Measurements from ENCODE around the gene NKX6-1. TPM values are rescaled to one million over a fixed set of nuclear protein-coding genes. Genes with fewer than 3 reads are reported as not detected.

Gene NKX6-1
- 2.9 TPM for polyA plus RNA-seq (2013, experiment 1 of 4)
- 2.9 TPM for polyA plus RNA-seq (2013, experiment 2 of 4)
- polyA plus RNA-seq (2013, experiment 3 of 4) = 4.2 TPM
- 4.1 TPM for polyA plus RNA-seq (2013, experiment 4 of 4)

DNA sequence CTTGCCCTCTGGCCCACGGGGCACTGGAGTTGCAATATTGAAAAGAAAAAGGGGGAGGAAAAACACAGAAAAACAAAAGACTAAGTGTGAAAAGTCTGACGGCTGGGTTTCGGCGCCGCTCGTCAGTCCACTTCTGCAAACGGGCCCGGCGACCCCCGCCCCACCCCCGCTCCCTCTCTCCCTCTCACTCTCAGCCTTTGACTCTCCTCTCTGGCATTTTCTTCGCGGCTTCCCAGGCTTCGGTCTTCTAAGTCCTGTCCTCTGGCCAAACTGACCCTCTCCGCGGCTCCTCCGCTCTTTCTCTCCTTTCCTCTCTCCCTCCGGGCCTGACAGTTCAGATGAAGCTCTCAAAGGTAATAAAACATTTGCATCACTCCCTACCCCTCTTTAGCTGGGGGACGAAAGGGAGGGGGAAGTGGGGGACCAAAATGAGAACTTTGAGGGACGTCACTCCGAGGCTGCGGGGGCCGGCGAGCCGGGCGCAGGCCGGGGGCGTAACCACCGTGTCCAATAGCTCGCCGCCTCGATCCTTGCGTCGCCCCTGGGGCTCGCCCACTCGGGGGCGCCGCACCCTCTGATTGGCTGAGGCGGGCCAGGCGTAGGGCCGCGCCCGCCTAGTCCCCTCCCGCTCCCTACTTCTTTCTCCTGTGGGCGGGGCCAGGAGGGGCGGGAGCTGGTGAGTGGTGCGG, at the start of gene NKX6-1:
TSS of gene NKX6-1 (minus strand) at position 358 of the 689 bp plus-strand sequence. CDS start 1,064 bp downstream, outside the sequence.
- no peaks in the 10 kb centered on the region for H3K36me3 ChIP-seq (ENCODE audit: control insufficient read depth, insufficient read depth, low read length)
- H3K27ac ChIP-seq (ENCODE audit: insufficient read depth, low read depth, low read length, poor library complexity, severe bottlenecking) = no peak within 1 kb of the TSS
- 0 to 1% methylated on average over 46 to 47 of the region's 47 CpGs for WGBS, 2 experiments

DNA sequence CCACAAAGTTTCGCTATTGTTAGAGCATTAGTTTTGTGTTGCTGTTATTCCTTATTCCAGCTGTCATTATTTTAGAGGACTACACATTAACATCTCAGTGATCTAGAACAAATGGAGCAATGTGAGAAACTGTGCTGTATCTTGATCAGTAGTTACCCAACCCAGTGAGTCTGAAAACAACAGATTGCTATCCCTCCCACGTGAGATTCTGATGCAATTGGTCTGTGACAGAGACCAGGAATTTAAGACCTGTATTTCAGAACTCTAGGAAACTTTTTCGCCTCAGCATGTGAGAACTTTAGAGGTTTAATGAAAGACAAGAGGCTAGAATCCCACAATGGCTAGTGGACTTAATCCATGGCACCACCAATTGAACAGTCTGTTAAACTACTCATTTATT, 48.1 kb upstream of the NKX6-1 start:
- WGBS, 2 experiments = 77 to 94% methylated on average over 3 of the region's 3 CpGs
- Histone ChIP-seq H3K36me3 (ENCODE audit: control insufficient read depth, insufficient read depth, low read length) (no peaks in the 10 kb centered on the region), H3K4me3 (ENCODE audit: insufficient read depth, low read depth, low read length) (no peak overlapping the region), H3K27me3 (ENCODE audit: control insufficient read depth, insufficient read depth, low read length, poor library complexity, severe bottlenecking) (no peaks in the 10 kb centered on the region), H3K27ac (ENCODE audit: insufficient read depth, low read depth, low read length, poor library complexity, severe bottlenecking) (no peak overlapping the region), H3K4me1 (ENCODE audit: control insufficient read depth, insufficient read depth, low read length) (no peaks in the 10 kb centered on the region), H3K9me3 (ENCODE audit: control insufficient read depth, low read length) (no peaks in the 10 kb centered on the region)

More for the DNA sequence above, at the start of gene NKX6-1:
- Histone ChIP-seq H3K9me3 (ENCODE audit: control insufficient read depth, low read length) (no peaks in the 10 kb centered on the region), H3K4me1 (ENCODE audit: control insufficient read depth, insufficient read depth, low read length) (peaks cover 27% of the 10 kb centered on the region), H3K4me3 (ENCODE audit: insufficient read depth, low read depth, low read length) (peak within 1 kb of the TSS; percentile 47), H3K27me3 (ENCODE audit: control insufficient read depth, insufficient read depth, low read length, poor library complexity, severe bottlenecking) (peaks cover 100% of the 10 kb centered on the region)

DNA sequence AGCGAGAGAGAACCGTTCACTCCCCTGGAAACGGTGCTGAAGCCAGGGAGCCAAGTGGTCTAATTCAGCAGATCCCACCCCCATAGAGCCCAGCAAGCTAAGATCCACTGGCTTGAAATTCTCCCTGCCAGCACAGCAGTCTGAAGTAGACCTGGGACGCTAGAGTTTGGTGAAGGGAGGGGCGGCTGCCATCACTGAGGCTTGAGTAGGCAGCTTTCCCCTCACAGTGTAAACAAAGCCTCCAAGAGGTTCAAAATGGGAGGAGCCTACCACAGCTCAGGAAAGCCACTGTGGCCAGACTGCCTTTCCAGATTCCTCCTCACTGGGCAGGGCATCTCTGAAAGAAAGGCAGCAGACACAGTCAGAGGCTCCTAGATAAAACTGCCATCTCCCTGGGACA, 46.0 kb upstream of the NKX6-1 start:
- Histone ChIP-seq H3K9me3 (ENCODE audit: control insufficient read depth, low read length) (no peaks in the 10 kb centered on the region), H3K27me3 (ENCODE audit: control insufficient read depth, insufficient read depth, low read length, poor library complexity, severe bottlenecking) (no peaks in the 10 kb centered on the region), H3K27ac (ENCODE audit: insufficient read depth, low read depth, low read length, poor library complexity, severe bottlenecking) (no peak overlapping the region), H3K4me1 (ENCODE audit: control insufficient read depth, insufficient read depth, low read length) (no peaks in the 10 kb centered on the region), H3K4me3 (ENCODE audit: insufficient read depth, low read depth, low read length) (no peak overlapping the region), H3K36me3 (ENCODE audit: control insufficient read depth, insufficient read depth, low read length) (no peaks in the 10 kb centered on the region)
- 79 to 85% methylated on average over 5 of the region's 5 CpGs for WGBS, 2 experiments

DNA sequence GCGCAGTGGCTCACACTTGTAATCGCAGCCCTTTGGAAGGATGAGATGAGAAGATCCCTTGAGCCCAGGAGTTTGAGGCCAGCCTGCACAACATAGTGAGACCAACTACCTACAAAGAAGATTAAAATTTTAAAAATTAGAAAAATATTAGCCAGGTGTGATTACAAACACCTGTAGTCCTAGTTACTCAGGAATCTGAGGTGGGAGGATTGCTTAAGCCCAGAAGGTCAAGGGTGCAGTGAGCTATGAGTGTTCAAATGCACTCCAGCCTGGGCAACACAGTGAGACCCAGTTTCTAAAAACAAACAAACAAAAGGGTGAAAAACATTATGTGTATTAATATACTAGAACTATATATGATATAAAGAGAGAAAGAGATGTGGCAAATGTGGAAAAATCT, 36.8 kb upstream of the NKX6-1 start:
- WGBS, 2 experiments = 90 to 96% methylated on average over 2 of the region's 2 CpGs
- Histone ChIP-seq H3K27ac (ENCODE audit: insufficient read depth, low read depth, low read length, poor library complexity, severe bottlenecking) (no peak overlapping the region), H3K27me3 (ENCODE audit: control insufficient read depth, insufficient read depth, low read length, poor library complexity, severe bottlenecking) (no peaks in the 10 kb centered on the region), H3K9me3 (ENCODE audit: control insufficient read depth, low read length) (no peaks in the 10 kb centered on the region), H3K36me3 (ENCODE audit: control insufficient read depth, insufficient read depth, low read length) (no peaks in the 10 kb centered on the region), H3K4me1 (ENCODE audit: control insufficient read depth, insufficient read depth, low read length) (no peaks in the 10 kb centered on the region), H3K4me3 (ENCODE audit: insufficient read depth, low read depth, low read length) (no peak overlapping the region)

DNA sequence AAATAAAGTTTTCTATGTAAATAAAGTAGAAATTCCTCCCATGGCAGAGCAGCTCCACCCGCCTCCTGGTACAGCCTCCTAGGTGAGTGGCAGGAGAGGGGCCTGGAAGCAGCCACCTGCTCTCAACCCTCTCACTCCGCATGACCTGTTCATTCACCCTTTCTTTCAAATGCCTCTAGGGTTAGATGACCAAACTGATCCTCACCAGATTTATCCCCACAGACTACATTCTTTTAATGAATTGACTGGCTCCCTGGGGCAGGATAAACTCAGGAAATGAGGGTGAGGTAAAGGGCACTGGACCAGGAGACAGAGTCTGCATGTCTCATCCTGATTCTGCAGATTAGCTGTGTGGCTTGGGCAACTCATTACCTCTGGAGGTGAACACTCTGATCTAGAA, 32.6 kb upstream of the NKX6-1 start:
- no peaks in the 10 kb centered on the region for H3K4me1 ChIP-seq (ENCODE audit: control insufficient read depth, insufficient read depth, low read length)
- no peak overlapping the region for H3K27ac ChIP-seq (ENCODE audit: insufficient read depth, low read depth, low read length, poor library complexity, severe bottlenecking)
- no peaks in the 10 kb centered on the region for H3K27me3 ChIP-seq (ENCODE audit: control insufficient read depth, insufficient read depth, low read length, poor library complexity, severe bottlenecking)
- H3K4me3 ChIP-seq (ENCODE audit: insufficient read depth, low read depth, low read length) = no peak overlapping the region
- WGBS, 2 experiments = 76 to 79% methylated on average over 2 of the region's 2 CpGs
- no peaks in the 10 kb centered on the region for H3K36me3 ChIP-seq (ENCODE audit: control insufficient read depth, insufficient read depth, low read length)
- H3K9me3 ChIP-seq (ENCODE audit: control insufficient read depth, low read length) = no peaks in the 10 kb centered on the region

DNA sequence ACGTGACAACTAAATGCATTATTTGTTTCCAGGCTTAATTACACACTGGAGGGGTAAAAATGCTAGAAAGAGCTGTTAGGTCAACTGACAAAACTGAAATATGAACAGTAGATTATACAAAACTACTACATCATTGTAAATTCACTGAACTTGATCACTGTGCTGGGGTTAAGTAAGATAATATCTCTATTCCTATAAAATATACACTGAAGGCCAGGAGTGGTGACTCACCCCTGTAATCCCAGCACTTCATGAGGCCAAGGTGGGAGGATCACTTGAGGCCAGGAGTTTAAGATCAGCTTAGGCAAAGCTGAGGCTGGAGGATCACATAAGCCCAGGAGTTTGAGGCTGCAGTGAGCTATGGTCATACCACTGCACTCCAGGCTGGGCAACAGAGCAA, 31.8 kb upstream of the NKX6-1 start:
- Histone ChIP-seq H3K4me3 (ENCODE audit: insufficient read depth, low read depth, low read length) (no peak overlapping the region), H3K9me3 (ENCODE audit: control insufficient read depth, low read length) (no peaks in the 10 kb centered on the region), H3K27me3 (ENCODE audit: control insufficient read depth, insufficient read depth, low read length, poor library complexity, severe bottlenecking) (no peaks in the 10 kb centered on the region), H3K36me3 (ENCODE audit: control insufficient read depth, insufficient read depth, low read length) (no peaks in the 10 kb centered on the region), H3K4me1 (ENCODE audit: control insufficient read depth, insufficient read depth, low read length) (no peaks in the 10 kb centered on the region), H3K27ac (ENCODE audit: insufficient read depth, low read depth, low read length, poor library complexity, severe bottlenecking) (no peak overlapping the region)
- 75 to 100% methylated on average over 1 of the region's 1 CpG for WGBS, 2 experiments

DNA sequence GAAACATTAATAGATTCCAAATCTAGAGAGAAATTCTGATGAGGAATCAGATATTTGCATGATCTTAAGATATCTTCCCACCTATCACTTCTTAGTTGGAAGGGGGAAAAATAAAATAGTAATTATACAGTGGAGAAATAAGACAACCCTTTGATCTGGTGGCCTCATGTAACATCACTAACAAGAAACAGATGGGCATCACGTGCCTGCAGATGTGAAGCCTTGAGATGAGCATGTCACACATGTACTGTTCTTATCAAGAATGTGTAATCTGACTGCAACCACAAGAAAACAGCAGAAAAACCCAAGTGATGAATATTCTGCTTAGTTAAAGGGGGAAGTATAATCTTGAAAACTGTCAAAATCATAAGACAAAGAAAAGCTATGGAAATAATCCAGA, 31.4 kb upstream of the NKX6-1 start:
- Histone ChIP-seq H3K4me3 (ENCODE audit: insufficient read depth, low read depth, low read length) (no peak overlapping the region), H3K4me1 (ENCODE audit: control insufficient read depth, insufficient read depth, low read length) (no peaks in the 10 kb centered on the region), H3K36me3 (ENCODE audit: control insufficient read depth, insufficient read depth, low read length) (no peaks in the 10 kb centered on the region), H3K9me3 (ENCODE audit: control insufficient read depth, low read length) (no peaks in the 10 kb centered on the region), H3K27ac (ENCODE audit: insufficient read depth, low read depth, low read length, poor library complexity, severe bottlenecking) (no peak overlapping the region), H3K27me3 (ENCODE audit: control insufficient read depth, insufficient read depth, low read length, poor library complexity, severe bottlenecking) (no peaks in the 10 kb centered on the region)
- WGBS, 2 experiments = 96 to 100% methylated on average over 1 of the region's 1 CpG

DNA sequence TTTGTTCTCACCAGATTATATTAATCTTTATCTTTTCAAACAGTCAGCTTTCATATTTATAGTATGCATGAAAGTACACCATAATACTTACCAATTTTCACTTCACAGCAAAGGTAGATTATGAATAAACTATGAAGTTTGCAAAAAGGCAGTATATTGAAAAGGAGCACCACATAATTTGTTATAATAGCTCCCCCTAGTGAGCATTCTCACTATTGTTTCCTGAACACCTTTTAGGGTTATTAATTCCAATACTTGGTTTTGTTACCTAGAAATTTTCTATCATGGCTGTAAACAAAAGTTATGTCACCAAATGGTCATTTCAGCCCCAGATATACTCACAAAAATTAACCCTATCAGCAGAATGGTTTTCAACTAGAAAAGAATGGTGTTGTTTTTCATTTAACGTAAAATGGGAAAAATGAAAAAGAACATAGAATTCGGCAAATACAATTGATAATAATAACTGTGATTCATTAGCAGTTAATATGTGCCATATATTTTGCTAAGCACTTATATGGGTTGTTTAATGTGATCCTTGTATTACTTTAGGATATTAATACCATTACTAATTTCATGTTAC, 30.2 kb upstream of the NKX6-1 start:
- no peaks in the 10 kb centered on the region for H3K9me3 ChIP-seq (ENCODE audit: control insufficient read depth, low read length)
- no peaks in the 10 kb centered on the region for H3K36me3 ChIP-seq (ENCODE audit: control insufficient read depth, insufficient read depth, low read length)
- H3K27me3 ChIP-seq (ENCODE audit: control insufficient read depth, insufficient read depth, low read length, poor library complexity, severe bottlenecking) = no peaks in the 10 kb centered on the region
- no peak overlapping the region for H3K27ac ChIP-seq (ENCODE audit: insufficient read depth, low read depth, low read length, poor library complexity, severe bottlenecking)
- WGBS, 2 experiments = 100% methylated on average over 2 of the region's 2 CpGs
- H3K4me3 ChIP-seq (ENCODE audit: insufficient read depth, low read depth, low read length) = no peak overlapping the region
- no peaks in the 10 kb centered on the region for H3K4me1 ChIP-seq (ENCODE audit: control insufficient read depth, insufficient read depth, low read length)

DNA sequence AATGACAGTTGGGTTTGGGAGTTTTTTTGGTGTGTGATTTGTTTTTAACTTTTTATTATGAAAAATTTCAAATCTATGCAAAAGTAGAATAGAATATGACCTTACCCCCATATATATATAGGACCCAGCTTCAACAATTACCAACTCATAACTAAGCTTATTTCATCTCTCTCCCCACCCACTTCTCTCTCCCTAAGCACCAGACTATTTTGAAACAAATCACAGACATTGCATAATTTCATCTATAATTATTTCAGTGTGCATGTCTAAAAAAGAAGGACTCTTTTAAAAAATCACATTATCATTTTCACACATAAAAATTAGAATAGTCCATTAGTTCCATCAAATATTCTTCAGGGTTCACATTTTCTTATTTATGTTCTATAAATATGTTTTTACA, 28.3 kb upstream of the NKX6-1 start:
- no peak overlapping the region for H3K4me3 ChIP-seq (ENCODE audit: insufficient read depth, low read depth, low read length)
- no peaks in the 10 kb centered on the region for H3K27me3 ChIP-seq (ENCODE audit: control insufficient read depth, insufficient read depth, low read length, poor library complexity, severe bottlenecking)
- H3K36me3 ChIP-seq (ENCODE audit: control insufficient read depth, insufficient read depth, low read length) = no peaks in the 10 kb centered on the region
- no peaks in the 10 kb centered on the region for H3K4me1 ChIP-seq (ENCODE audit: control insufficient read depth, insufficient read depth, low read length)
- H3K9me3 ChIP-seq (ENCODE audit: control insufficient read depth, low read length) = no peaks in the 10 kb centered on the region
- no peak overlapping the region for H3K27ac ChIP-seq (ENCODE audit: insufficient read depth, low read depth, low read length, poor library complexity, severe bottlenecking)

DNA sequence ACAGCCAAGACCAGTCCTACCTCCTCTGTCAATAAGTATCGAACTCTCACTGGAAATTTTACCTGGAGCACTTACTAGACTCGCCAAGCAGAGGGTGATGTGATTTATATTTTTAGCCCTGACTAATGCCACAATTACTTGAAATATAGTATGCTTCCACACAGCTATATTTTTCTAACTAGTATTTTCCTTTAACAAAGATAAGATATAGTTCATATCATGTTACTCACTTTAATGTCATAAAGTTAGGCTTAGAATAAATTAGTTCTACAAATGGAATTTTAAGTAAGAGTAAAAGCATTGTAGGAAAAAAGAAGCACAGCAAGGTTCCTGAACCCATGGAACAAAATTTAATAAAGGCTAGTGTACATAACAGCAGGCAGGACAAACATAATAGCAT, 16.0 kb upstream of the NKX6-1 start:
- H3K36me3 ChIP-seq (ENCODE audit: control insufficient read depth, insufficient read depth, low read length) = no peaks in the 10 kb centered on the region
- H3K27ac ChIP-seq (ENCODE audit: insufficient read depth, low read depth, low read length, poor library complexity, severe bottlenecking) = no peak overlapping the region
- H3K27me3 ChIP-seq (ENCODE audit: control insufficient read depth, insufficient read depth, low read length, poor library complexity, severe bottlenecking) = no peaks in the 10 kb centered on the region
- WGBS, 2 experiments = 80 to 100% methylated on average over 2 of the region's 2 CpGs
- H3K9me3 ChIP-seq (ENCODE audit: control insufficient read depth, low read length) = no peaks in the 10 kb centered on the region
- no peak overlapping the region for H3K4me3 ChIP-seq (ENCODE audit: insufficient read depth, low read depth, low read length)
- H3K4me1 ChIP-seq (ENCODE audit: control insufficient read depth, insufficient read depth, low read length) = no peaks in the 10 kb centered on the region

Measured in ectodermal cell (in vitro differentiated cells).